H7 (cell line): ENCODE results near the gene SLC4A4. TPM values are rescaled to one million over a fixed set of nuclear protein-coding genes. Genes with fewer than 3 reads are reported as not detected.
"Not testable (repeated sequence)": the region's sequence is repeated elsewhere in the genome, so short reads cannot be mapped to it uniquely, and the experiment has no call there.

ENCODE experiments used
- DNase-seq: peaks from one replicate; pipeline ENCODE4 v3.0.0; 2012
- H3K27me3 ChIP-seq: 2 replicates; pipeline ENCODE4 v1.6.0; 2011; ENCODE audit warnings: mild to moderate bottlenecking, low read length; ENCODE audit not compliant: control insufficient read depth, insufficient read depth
- H3K36me3 ChIP-seq: replicated peaks from 2 replicates; pipeline ENCODE4 v1.5.1; 2011; ENCODE audit warnings: low read length; ENCODE audit not compliant: control insufficient read depth, insufficient read depth
- H3K4me3 ChIP-seq: 2 replicates; pipeline ENCODE4 v1.5.1; 2011; ENCODE audit warnings: low read depth, mild to moderate bottlenecking, control low read depth, low read length, moderate library complexity; ENCODE audit not compliant: insufficient read depth
- total RNA-seq: library from RNA; depleted of rRNA; stranded (reverse); fragments of >200 nt; shearing (Covaris generic); gene quantifications from 2 replicates; pipeline ENCODE4 v1.2.3, GENCODE V29; 2014

Gene SLC4A4
- total RNA-seq, 1 experiment from 2014 or later = 0.55 TPM

DNA sequence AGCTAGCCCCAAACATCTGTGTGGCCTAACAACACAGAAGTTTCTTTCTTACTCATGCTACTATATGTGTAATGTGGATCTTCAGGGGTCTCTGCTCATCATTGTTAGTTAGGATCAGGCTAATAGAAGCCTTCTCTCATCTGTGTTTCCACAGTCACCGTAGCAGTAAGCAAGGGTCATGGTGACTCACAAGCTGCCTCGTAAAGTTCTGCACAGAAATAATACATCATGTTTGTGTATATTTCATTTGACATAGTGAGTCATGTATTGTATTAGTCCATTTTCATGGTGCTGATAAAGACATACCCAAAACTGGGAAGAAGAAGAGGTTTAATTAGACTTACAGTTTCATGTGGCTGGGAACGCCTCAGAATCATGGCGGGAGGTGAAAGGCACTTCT lies 38.7 kb downstream of the SLC4A4 start:
- H3K36me3 ChIP-seq = no peaks in the 10 kb centered on the region
- no peak for DNase-seq
- H3K27me3 ChIP-seq = no peaks in the 10 kb centered on the region
- no peak overlapping the region for H3K4me3 ChIP-seq

DNA sequence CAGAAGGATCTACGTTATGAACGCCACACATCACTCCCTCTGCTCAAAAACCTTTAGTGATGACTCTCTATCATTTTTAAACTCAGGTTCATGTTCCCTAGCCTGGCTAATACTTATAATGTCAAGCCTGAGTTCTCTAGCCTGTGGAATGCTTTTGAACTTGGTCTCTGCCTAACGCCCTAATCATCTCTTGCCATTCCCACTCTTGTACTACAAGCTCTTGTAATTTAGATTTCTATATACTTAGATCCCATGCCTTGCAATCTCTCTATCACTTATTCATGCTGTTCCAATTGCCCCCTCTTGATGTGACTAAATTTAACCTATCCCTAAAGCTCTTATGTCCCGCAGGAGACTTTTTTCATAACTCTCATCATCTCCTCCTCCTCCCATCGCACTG lies 40.3 kb downstream of the SLC4A4 start:
- DNase-seq = no peak
- no peak overlapping the region for H3K4me3 ChIP-seq

DNA sequence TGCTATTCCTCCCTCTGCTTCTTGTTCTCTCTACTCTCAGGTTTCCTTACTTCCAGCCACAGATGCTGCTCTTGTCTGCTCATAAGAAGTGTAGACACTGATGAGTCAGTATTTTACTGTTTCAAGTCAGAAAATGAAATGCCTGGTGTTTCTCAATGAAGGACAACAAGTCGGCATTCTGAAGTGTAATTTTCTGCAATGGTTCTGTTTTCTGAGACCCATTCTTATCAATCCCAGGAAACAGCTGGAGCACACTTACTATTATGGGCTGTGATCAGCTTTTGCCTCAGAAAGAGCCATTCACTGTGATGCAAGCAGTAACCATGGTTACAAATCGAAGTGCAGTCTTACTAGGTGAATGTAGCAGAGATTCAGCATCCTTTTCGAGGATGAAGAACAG lies 42.0 kb downstream of the SLC4A4 start:
- H3K36me3 ChIP-seq = no peaks in the 10 kb centered on the region
- DNase-seq = no peak
- H3K27me3 ChIP-seq = no peaks in the 10 kb centered on the region
- H3K4me3 ChIP-seq = no peak overlapping the region

More for the DNA sequence above, 40.3 kb downstream of the SLC4A4 start:
- Histone ChIP-seq H3K27me3 (no peaks in the 10 kb centered on the region), H3K36me3 (no peaks in the 10 kb centered on the region)

DNA sequence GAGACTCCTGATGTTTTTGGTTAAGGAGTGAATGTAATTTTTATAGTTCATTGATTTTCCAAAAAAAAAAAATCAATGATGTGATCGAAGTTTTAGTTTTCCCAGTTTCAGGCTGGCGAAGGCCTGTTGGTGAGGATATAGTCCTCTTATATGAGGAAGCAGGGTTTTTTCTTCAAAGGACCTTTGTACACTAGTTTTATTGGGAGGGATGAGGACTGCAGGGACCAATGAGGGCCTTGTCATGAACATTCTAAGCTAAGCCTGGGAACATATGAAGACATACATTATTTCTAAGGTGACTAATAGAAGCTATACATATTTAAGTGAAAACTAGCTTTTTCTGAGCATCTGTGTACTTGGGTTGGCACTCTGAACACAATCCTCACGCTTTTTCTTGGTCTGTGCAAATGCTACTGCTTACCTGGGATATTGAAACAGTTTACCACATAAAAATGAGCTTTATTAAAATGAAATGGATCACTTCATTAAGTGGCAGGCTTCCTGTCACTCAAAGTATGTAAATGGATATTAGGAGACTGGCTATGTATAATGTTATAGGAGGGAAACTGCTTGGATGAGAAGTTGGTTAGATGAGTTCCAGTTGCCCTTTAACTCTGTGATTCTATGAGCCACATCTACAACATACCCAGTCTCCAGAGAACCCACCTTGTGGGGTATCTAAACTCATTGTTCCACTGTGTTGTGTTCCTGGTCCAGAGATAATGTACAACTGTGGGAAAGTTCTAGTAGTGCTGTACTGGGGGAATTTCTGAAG lies 43.5 kb downstream of the SLC4A4 start:
- no peak overlapping the region for H3K4me3 ChIP-seq
- no peaks in the 10 kb centered on the region for H3K36me3 ChIP-seq
- H3K27me3 ChIP-seq = no peaks in the 10 kb centered on the region
- no peak for DNase-seq

DNA sequence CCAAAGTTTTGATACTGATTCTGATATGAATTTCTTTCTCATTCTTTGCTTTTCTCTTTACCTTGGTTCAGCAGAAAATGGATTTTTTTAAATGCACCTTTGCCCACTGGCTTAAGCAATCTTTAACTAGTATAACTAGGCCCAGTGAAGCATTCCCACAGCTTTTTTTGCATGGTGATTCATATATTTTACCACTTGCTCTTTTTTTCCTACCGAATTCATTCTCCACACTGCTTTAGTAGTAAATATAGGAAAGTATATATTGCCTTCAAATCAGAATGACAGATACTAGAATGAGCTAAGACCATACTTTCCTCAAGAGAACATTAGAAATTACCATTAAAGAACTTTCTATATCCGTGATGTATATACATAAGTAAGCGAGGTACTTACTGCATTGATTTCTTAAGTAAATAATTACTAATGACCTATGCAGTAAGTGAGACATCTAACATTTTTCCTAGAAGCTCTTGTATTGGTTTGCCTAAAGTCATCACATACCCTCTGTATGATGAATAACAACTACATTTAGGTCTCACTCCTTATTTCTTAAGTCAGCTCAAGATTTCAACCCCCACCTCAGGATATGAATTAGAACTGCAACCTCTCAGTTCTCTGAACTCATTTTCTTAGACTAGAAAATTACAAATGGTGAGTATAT lies 44.2 kb downstream of the SLC4A4 start:
- DNase-seq = no peak
- Histone ChIP-seq H3K27me3 (no peaks in the 10 kb centered on the region), H3K4me3 (no peak overlapping the region), H3K36me3 (no peaks in the 10 kb centered on the region)

DNA sequence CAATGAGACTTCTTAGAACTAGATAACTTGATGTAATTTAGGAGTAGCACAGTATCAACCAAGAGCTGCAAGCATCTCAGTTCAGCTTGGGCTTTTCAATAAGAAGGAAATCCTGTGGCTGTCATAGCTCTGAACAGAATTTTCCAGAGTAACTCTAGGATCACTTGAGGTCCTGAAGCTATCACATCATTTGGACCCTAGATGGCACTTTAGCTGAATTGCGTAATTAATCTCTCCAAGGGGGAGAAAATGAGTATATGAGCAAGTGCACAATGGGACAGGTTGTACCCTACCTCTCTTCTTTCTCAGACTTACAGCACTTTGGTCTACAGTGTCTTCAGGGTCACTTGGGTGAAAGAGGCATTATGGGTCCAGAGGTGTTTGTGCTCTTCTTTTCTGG lies 45.2 kb downstream of the SLC4A4 start:
- no peaks in the 10 kb centered on the region for H3K36me3 ChIP-seq
- DNase-seq = no peak
- H3K4me3 ChIP-seq = no peak overlapping the region

DNA sequence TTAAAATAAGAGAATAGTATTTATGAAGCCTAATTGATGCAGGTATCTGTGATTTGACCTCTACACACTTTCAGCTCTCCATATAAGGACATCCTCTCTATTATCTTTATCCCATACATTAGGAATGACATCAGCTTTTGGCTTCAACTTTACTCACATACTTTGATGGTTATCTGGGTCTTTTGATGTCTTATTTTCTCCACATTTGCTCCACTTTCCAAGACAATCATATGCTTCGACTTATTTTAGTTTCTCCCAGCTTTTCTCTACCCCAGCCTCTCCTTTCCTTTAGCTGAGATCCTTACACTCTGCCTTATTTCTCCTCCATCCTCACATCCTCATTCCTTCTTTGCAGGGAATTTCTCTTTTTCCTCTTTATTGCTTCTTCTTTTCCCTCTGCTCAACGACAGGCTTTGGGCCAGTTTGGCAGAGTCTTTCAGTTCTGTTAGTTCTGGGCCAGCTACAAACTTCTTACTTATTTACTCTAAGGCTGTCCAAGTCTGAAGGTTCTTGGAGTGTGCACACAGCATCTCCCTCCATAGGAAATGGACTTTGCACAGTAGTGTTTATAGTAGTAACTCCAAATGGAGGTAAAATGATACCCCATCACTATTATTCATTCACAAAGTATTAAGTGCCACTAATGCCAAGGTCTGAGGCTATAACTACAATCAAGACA lies 50.5 kb downstream of the SLC4A4 start:
- Histone ChIP-seq H3K27me3 (no peaks in the 10 kb centered on the region), H3K36me3 (no peaks in the 10 kb centered on the region), H3K4me3 (no peak overlapping the region)
- DNase-seq = no peak

More for the DNA sequence above, 45.2 kb downstream of the SLC4A4 start:
- H3K27me3 ChIP-seq = no peaks in the 10 kb centered on the region

DNA sequence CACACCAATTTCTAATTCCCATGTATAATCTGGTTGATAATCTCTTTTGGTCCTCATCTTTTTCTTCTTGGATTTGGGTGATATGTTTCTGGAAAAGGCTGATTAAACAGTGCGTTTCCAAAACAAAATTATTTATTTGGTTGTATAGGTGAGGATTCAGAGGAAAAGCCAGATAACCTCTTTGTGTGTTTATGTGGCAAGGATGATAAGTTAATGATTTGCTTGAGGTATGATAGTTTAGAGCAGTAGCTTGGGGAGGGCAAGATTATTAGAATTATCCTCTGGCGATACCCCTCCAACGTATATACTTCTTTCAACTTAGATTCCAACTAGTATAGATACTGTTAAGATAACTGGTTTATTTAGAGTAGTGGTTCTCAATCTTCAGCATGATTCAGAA lies 53.3 kb downstream of the SLC4A4 start:
- no peak for DNase-seq
- H3K36me3 ChIP-seq = no peaks in the 10 kb centered on the region
- no peak overlapping the region for H3K4me3 ChIP-seq
- H3K27me3 ChIP-seq = no peaks in the 10 kb centered on the region

DNA sequence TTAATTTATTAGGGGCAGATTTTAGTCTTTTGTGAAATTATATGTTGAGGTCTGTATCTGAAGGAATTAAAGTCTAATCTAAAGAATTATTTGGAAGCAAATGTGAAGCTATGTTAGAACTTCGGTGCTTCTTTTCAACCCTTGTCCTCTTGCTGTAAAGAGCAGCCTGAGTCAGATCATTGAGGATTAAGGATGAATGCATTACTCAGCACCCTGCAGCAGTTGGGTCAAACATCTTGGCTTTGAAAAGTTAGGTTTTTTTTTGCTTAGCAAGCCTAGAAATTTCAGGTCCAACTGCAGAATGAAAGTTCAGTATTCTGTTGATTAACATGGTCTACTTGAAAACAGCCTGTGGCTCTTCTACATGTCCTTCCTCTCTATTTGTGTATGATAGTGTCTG lies 57.6 kb downstream of the SLC4A4 start:
- no peak for DNase-seq
- H3K36me3 ChIP-seq = no peaks in the 10 kb centered on the region
- no peaks in the 10 kb centered on the region for H3K27me3 ChIP-seq
- no peak overlapping the region for H3K4me3 ChIP-seq

DNA sequence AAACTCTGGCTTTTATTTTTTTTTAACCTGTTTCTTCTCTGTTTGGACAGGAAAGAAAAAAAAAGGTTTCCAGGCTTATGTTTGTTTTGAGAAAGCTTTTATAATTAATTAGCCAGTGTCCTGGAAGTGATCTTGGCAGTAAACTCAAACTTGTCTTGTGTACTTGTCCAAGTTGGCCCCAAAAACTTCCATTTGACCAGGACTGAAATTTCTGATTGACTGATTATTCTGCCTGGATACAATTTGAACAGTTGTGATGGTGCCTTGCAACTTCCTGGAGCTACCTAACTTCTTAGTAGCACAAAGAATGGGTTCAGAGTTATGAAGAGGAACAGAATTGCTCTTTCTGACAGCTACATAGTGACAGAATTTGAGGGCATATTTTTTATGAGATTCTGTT lies 62.0 kb downstream of the SLC4A4 start:
- H3K4me3 ChIP-seq = no peak overlapping the region
- H3K27me3 ChIP-seq = no peaks in the 10 kb centered on the region
- H3K36me3 ChIP-seq = no peaks in the 10 kb centered on the region
- DNase-seq = no peak

DNA sequence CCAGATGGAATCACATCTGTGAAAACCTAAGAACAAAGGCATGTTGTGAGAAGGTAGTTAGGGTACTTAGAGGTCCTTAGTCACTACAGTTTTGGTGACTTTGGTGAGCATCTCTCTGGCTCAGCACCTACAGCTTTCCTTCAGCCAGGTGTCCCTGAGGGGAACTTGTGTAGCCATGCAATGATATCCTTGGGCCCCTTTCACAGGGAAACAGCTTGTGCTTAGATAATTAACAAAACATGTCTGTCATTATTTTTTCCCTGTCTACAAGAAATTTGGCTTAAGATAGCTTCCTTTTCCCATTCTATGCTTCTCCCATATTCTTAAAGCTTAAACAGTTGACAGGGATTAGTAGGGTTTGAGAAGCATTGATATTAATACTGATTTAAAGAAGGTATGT lies 63.8 kb downstream of the SLC4A4 start:
- no peak overlapping the region for H3K4me3 ChIP-seq
- DNase-seq = no peak
- no peaks in the 10 kb centered on the region for H3K27me3 ChIP-seq
- no peaks in the 10 kb centered on the region for H3K36me3 ChIP-seq

DNA sequence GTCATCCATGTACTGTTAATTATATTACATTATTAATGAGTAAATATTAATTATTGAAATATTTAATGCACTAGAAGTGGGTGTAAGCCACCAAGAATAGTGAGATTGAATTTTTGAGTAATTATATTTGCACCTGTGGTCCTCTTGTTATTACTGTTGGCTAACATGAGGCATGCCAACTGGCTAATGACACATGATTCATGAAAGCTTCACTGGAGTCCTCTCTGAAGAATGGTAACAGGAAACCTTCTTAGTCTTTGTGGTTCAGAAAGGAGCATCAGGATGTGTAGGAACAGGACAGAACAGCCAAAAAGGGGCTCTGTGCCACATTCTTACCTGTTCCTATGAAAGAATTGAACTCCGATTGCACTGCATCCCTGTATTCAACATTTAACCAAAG lies 65.2 kb downstream of the SLC4A4 start:
- no peak for DNase-seq
- Histone ChIP-seq H3K36me3 (no peaks in the 10 kb centered on the region), H3K27me3 (no peaks in the 10 kb centered on the region), H3K4me3 (no peak overlapping the region)

DNA sequence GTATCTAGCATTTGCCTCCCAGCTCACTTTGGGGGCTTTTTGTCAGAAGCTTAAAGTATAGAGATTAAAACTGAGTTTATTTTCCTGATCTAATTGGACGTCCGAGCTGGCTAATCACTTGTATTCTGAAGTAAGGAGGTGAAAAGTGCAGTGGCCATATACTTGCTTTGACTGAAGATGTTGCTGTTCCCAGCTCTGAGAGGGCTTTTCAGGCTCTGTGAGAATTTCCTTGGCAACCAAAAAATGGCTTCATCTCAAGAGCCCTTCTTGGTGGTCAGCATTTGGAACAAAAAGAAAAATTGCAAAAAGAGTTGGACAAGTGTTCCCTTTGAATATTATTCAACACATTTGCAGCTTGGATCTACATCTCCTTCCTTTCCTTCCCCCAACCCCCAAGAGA lies 67.0 kb downstream of the SLC4A4 start:
- DNase-seq = no peak
- Histone ChIP-seq H3K36me3 (no peaks in the 10 kb centered on the region), H3K4me3 (no peak overlapping the region), H3K27me3 (no peaks in the 10 kb centered on the region)

DNA sequence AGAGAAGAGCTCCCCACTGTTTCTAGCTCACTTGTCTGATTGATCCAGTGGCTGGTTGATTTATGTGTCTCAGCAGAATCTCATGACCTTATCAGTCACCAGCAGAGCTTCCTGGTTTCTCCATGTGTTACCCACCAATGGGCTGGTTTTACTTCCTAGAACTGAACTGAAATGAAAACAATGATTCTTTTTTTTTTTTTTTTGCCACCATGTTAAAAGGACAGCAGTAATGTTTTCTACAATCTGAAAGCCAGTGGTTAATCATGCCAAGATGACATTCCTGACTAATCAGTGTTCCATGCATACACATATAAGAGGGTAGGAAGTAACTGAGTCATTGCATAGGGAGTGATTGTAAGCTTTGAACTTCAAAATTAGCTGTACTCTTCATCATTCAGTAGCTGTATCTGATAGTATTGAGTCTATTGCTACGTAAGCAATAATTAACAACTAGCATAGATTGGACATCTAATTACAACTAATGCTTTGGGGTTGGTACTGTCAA lies 67.7 kb downstream of the SLC4A4 start:
- no peak for DNase-seq
- no peak overlapping the region for H3K4me3 ChIP-seq
- H3K36me3 ChIP-seq = no peaks in the 10 kb centered on the region
- H3K27me3 ChIP-seq = no peaks in the 10 kb centered on the region

DNA sequence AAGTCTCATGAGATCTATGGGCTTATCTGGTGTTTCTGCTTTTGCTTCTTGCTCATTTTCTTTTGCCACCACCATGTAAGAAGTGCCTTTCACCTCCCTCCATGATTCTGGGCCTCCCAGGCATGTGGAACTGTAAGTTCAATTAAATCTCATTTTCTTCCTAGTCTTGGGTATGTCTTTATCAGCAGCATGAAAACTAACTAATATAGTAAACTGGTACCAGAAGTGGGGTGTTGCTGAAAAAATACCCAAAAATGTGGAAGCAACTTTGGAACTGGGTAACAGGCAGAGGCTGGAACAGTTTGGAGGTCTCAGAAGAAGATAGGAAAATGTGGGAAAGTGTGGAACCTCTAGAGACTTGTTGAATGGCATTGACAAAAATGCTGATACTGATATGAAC lies 70.1 kb downstream of the SLC4A4 start:
- H3K36me3 ChIP-seq, DNase-seq, H3K4me3 ChIP-seq, H3K27me3 ChIP-seq: not testable (repeated sequence)
